PC-3 (cell line): ENCODE results near the gene CCDC86.

ENCODE experiments used
- EZH2 ChIP-seq: fragments of 300-600 bp; sonication (generic); IDR thresholded peaks from one replicate; pipeline ENCODE4 v1.6.1; 2017; ENCODE audit warnings: antibody characterized with exemption, mild to moderate bottlenecking, low read length; ENCODE audit not compliant: unreplicated experiment
- TF ChIP-seq, protein P1 (sequence below): fragments of 300-600 bp; sonication (generic); conservative IDR thresholded peaks from 2 replicates; pipeline ENCODE4 v1.5.1; 2017; ENCODE audit warnings: antibody characterized with exemption, low read depth, mild to moderate bottlenecking, low read length

DNA sequence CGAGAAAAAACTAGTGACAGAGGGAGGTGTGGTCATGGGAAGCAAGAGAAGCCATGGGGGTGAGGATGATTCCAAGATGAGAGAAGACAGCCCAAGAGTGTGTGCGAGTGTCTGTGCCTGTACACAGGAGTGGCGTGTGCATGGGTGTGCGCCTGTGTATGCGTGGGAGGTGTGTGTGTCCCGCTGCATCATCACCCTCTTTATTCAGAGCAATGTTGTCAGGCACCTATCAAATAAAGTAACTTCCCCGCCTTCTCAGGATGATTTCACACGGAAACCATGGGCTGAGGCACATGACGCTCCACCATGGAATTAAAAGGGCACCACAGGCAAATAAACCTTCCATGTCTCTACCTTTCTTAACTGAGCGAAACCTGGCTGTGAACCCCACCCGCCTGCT, 32.2 kb upstream of the CCDC86 start:
- TF ChIP-seq, protein P1, sequence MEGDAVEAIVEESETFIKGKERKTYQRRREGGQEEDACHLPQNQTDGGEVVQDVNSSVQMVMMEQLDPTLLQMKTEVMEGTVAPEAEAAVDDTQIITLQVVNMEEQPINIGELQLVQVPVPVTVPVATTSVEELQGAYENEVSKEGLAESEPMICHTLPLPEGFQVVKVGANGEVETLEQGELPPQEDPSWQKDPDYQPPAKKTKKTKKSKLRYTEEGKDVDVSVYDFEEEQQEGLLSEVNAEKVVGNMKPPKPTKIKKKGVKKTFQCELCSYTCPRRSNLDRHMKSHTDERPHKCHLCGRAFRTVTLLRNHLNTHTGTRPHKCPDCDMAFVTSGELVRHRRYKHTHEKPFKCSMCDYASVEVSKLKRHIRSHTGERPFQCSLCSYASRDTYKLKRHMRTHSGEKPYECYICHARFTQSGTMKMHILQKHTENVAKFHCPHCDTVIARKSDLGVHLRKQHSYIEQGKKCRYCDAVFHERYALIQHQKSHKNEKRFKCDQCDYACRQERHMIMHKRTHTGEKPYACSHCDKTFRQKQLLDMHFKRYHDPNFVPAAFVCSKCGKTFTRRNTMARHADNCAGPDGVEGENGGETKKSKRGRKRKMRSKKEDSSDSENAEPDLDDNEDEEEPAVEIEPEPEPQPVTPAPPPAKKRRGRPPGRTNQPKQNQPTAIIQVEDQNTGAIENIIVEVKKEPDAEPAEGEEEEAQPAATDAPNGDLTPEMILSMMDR, result no peak
- TF ChIP-seq EZH2, result no peak
